Gastrocnemius medialis (tissue), 4 donors: ENCODE data around the gene MAP3K20.

ENCODE experiments used
- POLR2A ChIP-seq, 2 donors: fragments of 450-650 bp; IDR thresholded peaks; one replicate each; pipeline ENCODE4 v1.6.1; 2017; ENCODE audit warnings: antibody characterized with exemption in 2 of 2, mild to moderate bottlenecking in 2 of 2, moderate library complexity in 2 of 2
- TF ChIP-seq, protein P1 (sequence below), 5 experiments: fragments of 450-650 bp in 3 of 5; fragments of 200-600 bp in 2 of 5; sonication (generic) in 2 of 5; IDR thresholded peaks in 4 of 5; conservative IDR thresholded peaks in 1 of 5; 1 replicate in 4 of 5; 2 replicates in 1 of 5; pipeline ENCODE4 v1.5.1; 2016 to 2019; ENCODE audit warnings: antibody characterized with exemption in 5 of 5, mild to moderate bottlenecking in 3 of 5, moderate library complexity in 3 of 5

DNA sequence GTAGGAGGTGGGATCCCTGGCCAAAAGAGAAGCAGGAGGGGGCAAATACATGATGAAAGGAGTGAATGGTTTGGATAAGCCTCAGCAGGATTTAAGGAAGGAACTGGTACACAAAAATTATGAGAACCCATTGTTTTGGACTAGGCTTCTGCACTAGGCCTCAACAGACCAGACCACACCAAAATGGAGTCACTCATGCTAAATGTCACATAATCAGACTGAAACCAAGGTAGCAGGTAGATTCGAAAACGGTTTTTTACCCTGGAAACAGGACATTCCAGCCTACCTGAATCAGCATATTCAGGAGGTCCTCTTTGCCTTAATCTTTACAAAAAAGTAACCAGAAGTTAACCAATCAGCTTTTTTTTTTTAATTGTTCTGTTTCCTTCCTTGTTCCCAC lies 229.7 kb downstream of the MAP3K20 start:
- TF ChIP-seq POLR2A (IDR thresholded peaks at IDR 0.05) = no peak
- TF ChIP-seq, protein P1, sequence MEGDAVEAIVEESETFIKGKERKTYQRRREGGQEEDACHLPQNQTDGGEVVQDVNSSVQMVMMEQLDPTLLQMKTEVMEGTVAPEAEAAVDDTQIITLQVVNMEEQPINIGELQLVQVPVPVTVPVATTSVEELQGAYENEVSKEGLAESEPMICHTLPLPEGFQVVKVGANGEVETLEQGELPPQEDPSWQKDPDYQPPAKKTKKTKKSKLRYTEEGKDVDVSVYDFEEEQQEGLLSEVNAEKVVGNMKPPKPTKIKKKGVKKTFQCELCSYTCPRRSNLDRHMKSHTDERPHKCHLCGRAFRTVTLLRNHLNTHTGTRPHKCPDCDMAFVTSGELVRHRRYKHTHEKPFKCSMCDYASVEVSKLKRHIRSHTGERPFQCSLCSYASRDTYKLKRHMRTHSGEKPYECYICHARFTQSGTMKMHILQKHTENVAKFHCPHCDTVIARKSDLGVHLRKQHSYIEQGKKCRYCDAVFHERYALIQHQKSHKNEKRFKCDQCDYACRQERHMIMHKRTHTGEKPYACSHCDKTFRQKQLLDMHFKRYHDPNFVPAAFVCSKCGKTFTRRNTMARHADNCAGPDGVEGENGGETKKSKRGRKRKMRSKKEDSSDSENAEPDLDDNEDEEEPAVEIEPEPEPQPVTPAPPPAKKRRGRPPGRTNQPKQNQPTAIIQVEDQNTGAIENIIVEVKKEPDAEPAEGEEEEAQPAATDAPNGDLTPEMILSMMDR (IDR thresholded peaks at IDR 0.05 in 4 of 5, conservative IDR thresholded peaks at IDR 0.05 in 1 of 5) = no peak
